Natural killer cell treated with Interleukin-12 subunit alpha and Interleukin-12 subunit beta and Interleukin-15 and Interleukin-18, amount 100 ng/mL, for 72 hours (primary cell): ENCODE measurements around the gene MRPL9. TPM values are rescaled to one million over a fixed set of nuclear protein-coding genes. Genes with fewer than 3 reads are reported as not detected.
"Not testable (repeated sequence)": the region's sequence is repeated elsewhere in the genome, so short reads cannot be mapped to it uniquely, and the experiment has no call there.

ENCODE experiments used
- ATAC-seq, 2 donors: fragments of 150-1000 bp; cut with Tn5 transposase in 1 of 2; sonication (Bioruptor Pico), chemical (Tn5 transposase) in 1 of 2; 2 replicates each; pipeline ENCODE4 v1.10.0; 2021
- DNase-seq: peaks from one replicate; pipeline ENCODE4 v3.0.0; 2022; ENCODE audit warnings: low spot score
- H3K27ac Mint-ChIP-seq, 2 donors: 1 replicate in 1 of 2; 2 replicates in 1 of 2; pipeline ENCODE4 v1.8.0; 2022; ENCODE audit warnings: mixed read lengths in 2 of 2, mild to moderate bottlenecking in 1 of 2, moderate library complexity in 1 of 2
- H3K27me3 Mint-ChIP-seq, 2 donors: 1 replicate in 1 of 2; 2 replicates in 1 of 2; pipeline ENCODE4 v1.8.0; 2022; ENCODE audit warnings: mixed read lengths in 2 of 2
- H3K36me3 Mint-ChIP-seq: one replicate; pipeline ENCODE4 v1.8.0; 2022; ENCODE audit warnings: mixed read lengths
- H3K4me1 Mint-ChIP-seq, 2 donors: 1 replicate in 1 of 2; 2 replicates in 1 of 2; pipeline ENCODE4 v1.8.0; 2022; ENCODE audit warnings: low read depth in 2 of 2, mixed read lengths in 2 of 2, mild to moderate bottlenecking in 1 of 2
- H3K4me3 Mint-ChIP-seq: one replicate; pipeline ENCODE4 v1.8.0; 2022; ENCODE audit warnings: mixed read lengths
- H3K9me3 Mint-ChIP-seq: 2 replicates; pipeline ENCODE4 v1.8.0; 2022; ENCODE audit warnings: mixed read lengths
- total RNA-seq, 2 donors: library from RNA; stranded (reverse); gene quantifications; one replicate each; pipeline ENCODE4 v1.2.3, GENCODE V29; 2022

The MRPL9 gene
- total RNA-seq, 2 donors from 2014 or later: 107 to 161 TPM

DNA sequence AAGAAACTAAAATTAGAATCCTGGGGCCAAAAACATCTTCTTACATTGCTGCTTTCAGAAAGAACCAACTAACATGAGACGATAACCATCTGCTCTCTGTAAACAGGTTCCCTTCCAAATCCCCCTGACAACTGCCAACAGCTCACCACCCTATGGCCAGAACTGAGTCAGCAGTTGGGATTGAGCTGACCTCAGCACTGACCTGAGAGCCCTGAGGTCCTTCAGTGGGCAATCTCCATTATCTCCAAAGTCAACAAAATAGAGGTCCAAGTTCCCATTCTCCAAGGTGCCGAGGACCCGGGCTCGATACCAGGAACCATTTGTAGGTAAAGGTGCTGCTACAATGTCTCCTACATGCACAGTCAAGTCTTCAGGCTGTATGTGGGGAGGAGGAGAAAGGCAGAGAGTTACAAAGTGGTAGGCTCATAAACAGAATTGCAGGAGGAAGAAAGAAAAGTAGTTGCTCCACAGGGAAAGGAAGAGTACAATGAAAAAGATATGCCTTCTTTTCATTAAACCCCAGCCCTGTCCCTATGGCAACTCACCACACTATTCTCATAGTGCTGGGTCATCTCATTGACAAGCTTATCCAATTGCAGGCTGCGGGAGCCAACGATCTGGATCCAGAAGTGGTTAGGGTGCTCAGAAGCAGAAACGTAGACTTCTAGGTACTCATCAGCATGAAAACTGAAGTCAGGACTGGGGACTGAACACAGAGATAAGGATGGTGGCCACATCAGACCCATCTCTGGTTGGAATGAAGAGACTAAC, 12.8 kb upstream of the MRPL9 start:
- Mint-ChIP-seq H3K4me1 (no peaks in the 10 kb centered on the region), H3K4me3 (no peak overlapping the region), H3K27ac (no peak overlapping the region), H3K9me3 (no peaks in the 10 kb centered on the region), H3K36me3 (peaks cover 16% of the 10 kb centered on the region), H3K27me3 (no peaks in the 10 kb centered on the region)
- no peak for DNase-seq
- no peak for ATAC-seq

DNA sequence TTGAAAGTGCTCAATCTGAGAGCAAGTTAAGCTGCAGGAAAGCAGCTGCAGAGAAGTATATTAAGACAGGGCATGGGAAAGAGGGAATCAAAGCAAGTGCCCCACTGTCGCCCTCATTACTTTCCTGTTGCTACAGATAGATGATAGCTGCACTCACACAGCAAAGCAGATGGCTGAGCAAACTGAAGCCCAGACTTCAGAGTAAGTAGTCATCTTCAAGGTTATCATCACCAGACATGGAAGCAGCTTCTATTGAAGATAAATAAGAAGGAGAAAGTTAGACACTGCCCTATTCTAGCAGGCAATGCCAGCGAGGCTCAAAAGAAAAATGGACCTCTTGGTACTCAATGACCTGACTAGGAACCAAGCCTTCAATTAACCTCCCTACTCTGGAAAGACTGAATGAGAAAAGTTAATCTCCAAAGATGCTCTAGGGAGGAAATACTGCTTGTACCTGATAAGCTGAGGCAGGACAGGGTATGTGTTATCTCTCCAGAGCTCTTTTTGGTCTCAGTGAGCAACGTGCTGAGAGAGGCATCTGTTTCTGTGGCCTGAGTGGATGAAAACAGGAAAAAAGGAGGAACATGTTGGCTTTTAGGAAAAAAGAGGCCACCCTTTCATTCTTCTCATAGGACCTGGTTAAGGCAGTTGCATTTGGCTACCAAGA, 11.1 kb upstream of the MRPL9 start:
- Mint-ChIP-seq H3K27ac (no peak overlapping the region), H3K27me3 (no peaks in the 10 kb centered on the region), H3K4me3 (no peak overlapping the region), H3K9me3 (no peaks in the 10 kb centered on the region), H3K36me3 (peaks cover 16% of the 10 kb centered on the region), H3K4me1 (no peaks in the 10 kb centered on the region)
- no peak for ATAC-seq
- DNase-seq: no peak

DNA sequence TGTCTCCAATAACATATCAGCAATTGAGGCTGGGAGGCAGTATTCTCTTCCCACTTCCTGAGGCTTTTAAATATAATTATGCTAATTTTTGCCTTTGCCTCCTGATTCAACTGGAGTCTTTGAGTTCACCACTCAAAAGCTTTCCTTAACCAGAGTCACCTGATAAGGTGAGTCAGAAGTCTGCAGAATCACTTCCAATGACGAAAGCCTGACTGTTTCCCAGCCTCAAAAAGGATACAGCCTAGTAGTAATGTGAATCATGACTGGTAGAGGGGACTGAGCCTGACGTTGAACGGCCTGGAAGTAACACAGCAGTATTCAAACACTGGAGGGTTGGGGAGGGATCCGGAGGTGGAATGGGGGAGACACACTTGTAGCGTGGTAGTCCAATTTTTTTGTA, 10.4 kb upstream of the MRPL9 start:
- ATAC-seq: no peak
- no peaks in the 10 kb centered on the region for H3K9me3 Mint-ChIP-seq
- H3K4me1 Mint-ChIP-seq: no peaks in the 10 kb centered on the region
- DNase-seq: no peak
- peaks cover 9% of the 10 kb centered on the region for H3K36me3 Mint-ChIP-seq
- H3K27ac Mint-ChIP-seq: no peak overlapping the region
- H3K27me3 Mint-ChIP-seq: no peaks in the 10 kb centered on the region
- no peak overlapping the region for H3K4me3 Mint-ChIP-seq

DNA sequence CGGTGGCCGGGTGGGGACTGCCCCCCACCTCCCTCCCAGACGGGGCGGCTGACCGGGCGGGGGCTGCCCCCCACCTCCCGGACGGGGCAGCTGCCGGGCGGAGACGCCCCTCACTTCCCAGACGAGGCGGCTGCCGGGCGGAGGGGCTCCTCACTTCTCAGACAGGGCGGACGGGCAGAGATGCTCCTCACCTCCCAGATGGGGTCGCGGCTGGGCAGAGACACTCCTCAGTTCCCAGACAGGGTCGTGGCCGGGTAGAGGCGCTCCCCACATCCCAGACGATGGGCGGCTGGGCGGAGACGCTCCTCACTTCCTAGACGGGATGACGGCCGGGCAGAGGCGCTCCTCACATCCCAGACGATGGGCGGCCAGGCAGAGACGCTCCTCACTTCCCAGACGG, 6.0 kb upstream of the MRPL9 start:
- H3K36me3 Mint-ChIP-seq, H3K27me3 Mint-ChIP-seq, DNase-seq, H3K4me3 Mint-ChIP-seq, H3K27ac Mint-ChIP-seq, H3K9me3 Mint-ChIP-seq, ATAC-seq: not testable (repeated sequence)
- H3K4me1 Mint-ChIP-seq: peaks cover 5 to 12% of the 10 kb centered on the region in 2 donors

- H3K27ac Mint-ChIP-seq, ATAC-seq, H3K36me3 Mint-ChIP-seq, H3K27me3 Mint-ChIP-seq, H3K4me3 Mint-ChIP-seq, DNase-seq, H3K9me3 Mint-ChIP-seq: not testable (repeated sequence)
- H3K4me1 Mint-ChIP-seq: peaks cover 13 to 20% of the 10 kb centered on the region in 2 donors
These were observed 5.2 kb upstream of the MRPL9 start for GRCh38 chr1:151768351-151769066.

DNA sequence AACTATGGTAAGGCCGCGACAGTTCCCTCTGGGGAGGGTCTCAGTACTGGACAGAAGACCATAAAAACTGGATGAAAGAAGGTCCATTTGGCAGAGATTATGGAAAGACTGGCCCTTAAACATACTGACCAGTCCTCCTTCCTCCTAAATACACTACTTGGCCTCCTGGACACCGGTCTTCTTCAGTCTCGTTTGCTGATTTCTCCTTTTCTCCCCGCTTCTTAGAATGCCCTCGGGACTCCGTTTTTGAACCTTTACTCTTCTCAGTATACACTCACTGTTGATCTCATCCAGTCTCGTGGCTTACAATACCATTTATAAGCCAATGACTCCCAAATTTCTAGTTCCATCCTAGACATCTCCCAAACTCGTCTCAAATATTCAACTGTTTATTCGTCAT, 694 bp upstream of the MRPL9 start:
- H3K36me3 Mint-ChIP-seq: no peaks in the 10 kb centered on the region
- no peak for DNase-seq
- H3K4me3 Mint-ChIP-seq: peak overlapping the region; percentile 97
- peaks cover 23 to 31% of the 10 kb centered on the region in 2 donors for H3K4me1 Mint-ChIP-seq
- no peak for ATAC-seq
- no peaks in the 10 kb centered on the region for H3K9me3 Mint-ChIP-seq
- no peaks in the 10 kb centered on the region for H3K27me3 Mint-ChIP-seq
- peak overlapping the region; percentile 99 for H3K27ac Mint-ChIP-seq

- ATAC-seq (no peak), DNase-seq (no peak)
- H3K27ac Mint-ChIP-seq: peak overlapping the region in 1 of 2 donors; percentile 36
- H3K27me3 Mint-ChIP-seq: no peaks in the 10 kb centered on the region
- H3K4me3 Mint-ChIP-seq: no peak overlapping the region
- no peaks in the 10 kb centered on the region for H3K36me3 Mint-ChIP-seq
- H3K4me1 Mint-ChIP-seq: peaks cover 37 to 41% of the 10 kb centered on the region in 2 donors
- H3K9me3 Mint-ChIP-seq: no peaks in the 10 kb centered on the region
These were observed 2.5 kb downstream of the MRPL9 start for GRCh38 chr1:151760597-151761385.

GRCh38 chr1:151759241-151759640, 4.1 kb downstream of the MRPL9 start:
- DNase-seq: no peak
- no peak overlapping the region for H3K27ac Mint-ChIP-seq
- H3K36me3 Mint-ChIP-seq: no peaks in the 10 kb centered on the region
- no peaks in the 10 kb centered on the region for H3K27me3 Mint-ChIP-seq
- H3K4me3 Mint-ChIP-seq: no peak overlapping the region
- H3K4me1 Mint-ChIP-seq: peaks cover 31 to 33% of the 10 kb centered on the region in 2 donors
- no peaks in the 10 kb centered on the region for H3K9me3 Mint-ChIP-seq
- ATAC-seq: no peak

GRCh38 chr1:151756291-151756690, 7.0 kb downstream of the MRPL9 start:
- Mint-ChIP-seq H3K36me3 (no peaks in the 10 kb centered on the region), H3K4me1 (peaks cover 14 to 19% of the 10 kb centered on the region in 2 donors), H3K9me3 (no peaks in the 10 kb centered on the region), H3K27ac (peak overlapping the region; percentile 43 to 53), H3K27me3 (peaks cover 0 to 3% of the 10 kb centered on the region in 2 donors), H3K4me3 (peak overlapping the region; percentile 43)
- DNase-seq: no peak
- peak; percentile 77 to 86 for ATAC-seq

DNA sequence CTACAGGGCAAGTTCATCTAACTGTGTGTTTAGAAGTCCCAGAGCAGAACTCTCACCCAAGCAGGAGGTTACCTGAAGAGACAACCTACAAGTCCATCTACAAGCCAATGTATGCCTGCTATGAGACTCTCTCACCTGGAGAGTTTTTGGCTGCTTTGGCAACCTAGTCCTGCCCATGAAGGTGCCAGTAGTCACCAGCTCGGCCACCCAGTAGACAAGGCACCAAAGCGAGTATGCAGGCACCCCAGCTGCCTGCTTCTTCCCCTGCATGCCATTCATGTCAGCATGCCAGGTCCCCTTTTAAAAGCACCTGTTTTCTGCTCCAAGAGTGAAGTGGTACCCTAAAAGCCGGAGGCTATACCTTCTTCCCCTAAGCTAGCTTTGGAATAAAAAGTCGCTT, 21.8 kb downstream of the MRPL9 start:
- Mint-ChIP-seq H3K4me3 (no peak overlapping the region), H3K36me3 (peaks cover 5% of the 10 kb centered on the region), H3K9me3 (no peaks in the 10 kb centered on the region), H3K27me3 (peaks cover 11% of the 10 kb centered on the region in 2 donors), H3K27ac (no peak overlapping the region), H3K4me1 (peaks cover 0 to 2% of the 10 kb centered on the region in 2 donors)
- ATAC-seq: no peak
- no peak for DNase-seq

DNA sequence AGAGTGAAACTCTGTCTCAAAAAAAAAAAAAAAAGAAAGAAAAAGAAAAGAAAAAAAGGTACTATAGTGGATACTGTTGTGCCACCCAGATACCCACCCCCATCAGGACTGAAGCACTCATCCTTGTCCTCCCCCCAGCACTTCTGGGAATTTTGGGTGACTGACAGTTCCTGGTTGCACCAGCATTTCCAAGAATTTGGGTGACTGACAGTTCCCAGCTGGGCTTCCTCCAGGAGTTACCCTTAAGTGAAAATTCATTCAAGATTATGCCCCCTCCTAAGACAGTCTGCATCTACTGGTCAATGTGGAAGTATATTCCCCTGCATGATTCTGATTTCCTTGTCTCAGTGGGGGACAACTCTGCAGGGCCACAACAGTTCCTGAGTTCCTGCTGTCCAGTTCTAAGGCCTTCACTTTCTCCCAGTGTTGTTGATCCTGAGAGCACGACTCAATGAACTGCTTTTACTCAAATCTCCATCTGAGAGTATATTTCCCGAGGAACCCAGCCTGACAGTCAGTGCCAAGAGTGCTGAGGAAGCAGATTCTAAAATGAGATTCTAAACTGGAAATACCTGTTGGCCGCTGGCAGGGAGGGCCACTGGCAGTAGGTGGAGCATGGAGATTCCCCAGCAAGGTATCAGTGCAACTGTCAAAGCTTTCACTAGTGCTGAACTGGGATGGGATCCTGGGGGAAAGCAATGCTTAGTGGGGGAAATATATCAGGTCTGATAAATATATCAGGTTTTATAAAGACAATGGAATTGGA, 23.5 kb downstream of the MRPL9 start:
- Mint-ChIP-seq H3K4me1 (peaks cover 0 to 2% of the 10 kb centered on the region in 2 donors), H3K36me3 (peaks cover 5% of the 10 kb centered on the region), H3K4me3 (no peak overlapping the region), H3K27me3 (peaks cover 3 to 4% of the 10 kb centered on the region in 2 donors), H3K27ac (no peak overlapping the region), H3K9me3 (no peaks in the 10 kb centered on the region)
- peak in 1 of 2 donors; percentile 36 for ATAC-seq
- no peak for DNase-seq

DNA sequence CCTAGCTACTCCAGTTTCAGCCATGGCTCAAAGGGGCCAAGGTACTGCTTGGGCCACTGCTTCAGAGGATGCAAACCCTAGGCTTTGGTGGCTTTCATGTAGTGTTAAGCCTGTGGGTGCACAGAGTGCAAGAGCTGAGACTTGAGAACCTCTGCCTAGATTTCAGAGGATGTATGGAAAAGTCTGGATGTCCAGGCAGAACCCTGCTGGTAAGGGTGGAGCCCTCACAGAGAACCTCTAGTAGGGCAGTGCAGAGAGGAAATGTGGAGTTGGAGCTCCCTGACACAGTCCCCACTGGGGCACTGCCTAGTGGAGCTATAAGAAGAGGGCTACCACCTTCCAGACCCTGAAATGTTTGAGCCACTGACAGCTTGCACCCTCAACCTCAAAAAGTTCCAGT, 25.8 kb downstream of the MRPL9 start:
- Mint-ChIP-seq H3K27me3 (peaks cover 8 to 13% of the 10 kb centered on the region in 2 donors), H3K36me3 (peaks cover 5% of the 10 kb centered on the region), H3K9me3 (no peaks in the 10 kb centered on the region), H3K4me3 (no peak overlapping the region), H3K4me1 (peaks cover 0 to 2% of the 10 kb centered on the region in 2 donors), H3K27ac (no peak overlapping the region)
- ATAC-seq (no peak), DNase-seq (no peak)

GRCh38 chr1:151737026-151737425, 26.3 kb downstream of the MRPL9 start:
- no peak overlapping the region for H3K4me3 Mint-ChIP-seq
- ATAC-seq (no peak), DNase-seq (no peak)
- H3K27me3 Mint-ChIP-seq: peaks cover 10 to 18% of the 10 kb centered on the region in 2 donors
- H3K4me1 Mint-ChIP-seq: peaks cover 0 to 2% of the 10 kb centered on the region in 2 donors
- peaks cover 5% of the 10 kb centered on the region for H3K36me3 Mint-ChIP-seq
- H3K27ac Mint-ChIP-seq: no peak overlapping the region
- H3K9me3 Mint-ChIP-seq: no peaks in the 10 kb centered on the region
